SK-N-SH (cell line): ENCODE results near the gene HSD11B2. TPM values are rescaled to one million over a fixed set of nuclear protein-coding genes. Genes with fewer than 3 reads are reported as not detected.
A peak's percentile ranks its signal among the peaks of the same experiment; 100 is the strongest.

Experiments used
- CTCF ChIA-PET: fragments of 300-600, 350-600 bp; formaldehyde crosslinking; extraction: SDS; loops from one replicate; lab custom pipeline; 2021; lab: Yijun Ruan, JAX
- POLR2A ChIA-PET: fragments of 350-600 bp; sonication (Branson Sonifier 250); formaldehyde crosslinking; extraction: SDS; loops from one replicate; lab custom pipeline; 2020; ENCODE audit warnings: antibody characterized with exemption, inconsistent platforms; lab: Yijun Ruan, JAX
- DNase-seq: peaks from one replicate; pipeline ENCODE4 v3.0.0; 2012
- H2AFZ ChIP-seq: fragments of 200-600 bp; sonication (generic); 2 replicates; pipeline ENCODE4 v1.8.1; 2016; ENCODE audit warnings: antibody characterized with exemption, mild to moderate bottlenecking, low read depth
- H3F3A ChIP-seq: fragments of 200-600 bp; sonication (generic); replicated peaks from 2 replicates; pipeline ENCODE3; 2016; ENCODE audit warnings: antibody characterized with exemption, mild to moderate bottlenecking; ENCODE audit not compliant: insufficient read depth
- H3K27ac ChIP-seq, 2 experiments: fragments of 200-500 bp in 1 of 2; fragments of 200-600 bp in 1 of 2; sonication (Bioruptor generic) in 1 of 2; sonication (generic), shearing (Covaris generic) in 1 of 2; 2 replicates each; pipeline versions ENCODE4 v1.5.1 to v1.6.1; 2014 to 2016; ENCODE audit warnings: low read depth in 2 of 2, inconsistent platforms in 1 of 2, low read length in 1 of 2, mild to moderate bottlenecking in 1 of 2, mixed read lengths in 1 of 2
- H3K27me3 ChIP-seq: fragments of 200-600 bp; sonication (generic), shearing (Covaris generic); 2 replicates; pipeline ENCODE4 v1.6.1; 2016; ENCODE audit warnings: mixed run types; ENCODE audit not compliant: insufficient read depth
- H3K36me3 ChIP-seq, 2 experiments: fragments of 200-500 bp in 1 of 2; fragments of 200-600 bp in 1 of 2; sonication (Bioruptor generic) in 1 of 2; sonication (generic) in 1 of 2; replicated peaks in 1 of 2; 2 replicates each; pipeline versions ENCODE3 to v1.5.1; 2014 to 2016; ENCODE audit warnings: low read length in 1 of 2, mild to moderate bottlenecking in 1 of 2; ENCODE audit not compliant: insufficient read depth in 2 of 2, control insufficient read depth in 1 of 2
- H3K4me1 ChIP-seq, 2 experiments: fragments of 200-500 bp in 1 of 2; fragments of 200-600 bp in 1 of 2; sonication (Bioruptor generic) in 1 of 2; sonication (generic), shearing (Covaris generic) in 1 of 2; 2 replicates each; pipeline versions ENCODE4 v1.5.1 to v1.6.1; 2014 to 2016; ENCODE audit warnings: low read depth in 1 of 2, low read length in 1 of 2, mixed run types in 1 of 2; ENCODE audit not compliant: insufficient read depth in 2 of 2, control insufficient read depth in 1 of 2
- H3K4me2 ChIP-seq: fragments of 200-600 bp; sonication (generic), shearing (Covaris generic); 2 replicates; pipeline ENCODE4 v1.6.1; 2017; ENCODE audit warnings: mixed run types
- H3K4me3 ChIP-seq, 2 experiments: fragments of 200-500 bp in 1 of 2; fragments of 200-600 bp in 1 of 2; sonication (Bioruptor generic) in 1 of 2; sonication (generic), shearing (Covaris generic) in 1 of 2; 2 replicates each; pipeline versions ENCODE4 v1.5.1 to v1.8.1; 2014 to 2016; ENCODE audit warnings: low read depth in 2 of 2, inconsistent platforms in 1 of 2, low read length in 1 of 2, mild to moderate bottlenecking in 1 of 2, mixed read lengths in 1 of 2, moderate library complexity in 1 of 2
- H3K79me2 ChIP-seq: fragments of 200-600 bp; sonication (generic); 2 replicates; pipeline ENCODE4 v1.8.1; 2017; ENCODE audit warnings: mild to moderate bottlenecking; ENCODE audit not compliant: insufficient read depth
- H3K9ac ChIP-seq: fragments of 200-600 bp; sonication (generic); 2 replicates; pipeline ENCODE4 v1.6.1; 2017; ENCODE audit warnings: mixed run types
- H3K9me2 ChIP-seq: fragments of 200-600 bp; sonication (generic); 2 replicates; pipeline ENCODE4 v1.6.1; 2017; ENCODE audit warnings: mixed run types
- H3K9me3 ChIP-seq: fragments of 200-600 bp; sonication (generic); 2 replicates; pipeline ENCODE4 v1.6.1; 2017; ENCODE audit warnings: mixed run types, mild to moderate bottlenecking, moderate library complexity
- H4K20me1 ChIP-seq: fragments of 200-600 bp; sonication (generic); 2 replicates; pipeline ENCODE4 v1.6.1; 2017; ENCODE audit warnings: mild to moderate bottlenecking, mixed run types; ENCODE audit not compliant: insufficient read depth
- CTCF ChIP-seq: fragments of 200-600 bp; sonication (generic); IDR thresholded peaks from 2 replicates; pipeline ENCODE4 v1.6.1; 2017; ENCODE audit warnings: antibody characterized with exemption, mild to moderate bottlenecking, moderate library complexity
- FOSL2 ChIP-seq: IDR thresholded peaks from 2 replicates; pipeline ENCODE4 v1.4.0; 2012; ENCODE audit warnings: low read depth, mild to moderate bottlenecking, moderate library complexity, borderline replicate concordance
- FOXJ3 ChIP-seq: sonication (generic); formaldehyde crosslinking; IDR thresholded peaks from 2 replicates; pipeline ENCODE4 v1.5.1; 2020; ENCODE audit warnings: mild to moderate bottlenecking, missing genetic modification reagents
- FOXM1 ChIP-seq: IDR thresholded peaks from 2 replicates; pipeline ENCODE4 v1.4.0; 2012; ENCODE audit warnings: low read depth, mild to moderate bottlenecking
- GABPA ChIP-seq: IDR thresholded peaks from 2 replicates; pipeline ENCODE4 v1.4.0; 2012; ENCODE audit warnings: low read depth, mild to moderate bottlenecking
- GATA2 ChIP-seq: sonication (generic); formaldehyde crosslinking; IDR thresholded peaks from 2 replicates; pipeline ENCODE4 v1.5.0; 2020; ENCODE audit warnings: mild to moderate bottlenecking, missing genetic modification reagents
- JUND ChIP-seq: IDR thresholded peaks from 2 replicates; pipeline ENCODE4 v1.4.0; 2012
- NFIC ChIP-seq: IDR thresholded peaks from 2 replicates; pipeline ENCODE4 v1.4.0; 2012; ENCODE audit warnings: borderline replicate concordance
- NRF1 ChIP-seq: IDR thresholded peaks from 2 replicates; pipeline ENCODE4 v1.6.1; 2012; ENCODE audit warnings: low read depth, mild to moderate bottlenecking, low read length
- PBX3 ChIP-seq: IDR thresholded peaks from 2 replicates; pipeline ENCODE4; 2012
- RCOR1 ChIP-seq: fragments of 150-350 bp; IDR thresholded peaks from 2 replicates; pipeline ENCODE4 v1.6.1; 2017; ENCODE audit warnings: antibody characterized with exemption, low read length
- REST ChIP-seq: IDR thresholded peaks from 2 replicates; pipeline ENCODE4 v1.6.1; 2012; ENCODE audit warnings: mild to moderate bottlenecking, low read depth, low read length, moderate library complexity
- RFX5 ChIP-seq: IDR thresholded peaks from 2 replicates; pipeline ENCODE4 v1.6.1; 2012; ENCODE audit warnings: mild to moderate bottlenecking, improper control_type of control experiment, low read length
- SIN3A ChIP-seq: IDR thresholded peaks from 2 replicates; pipeline ENCODE4 v1.6.1; 2012; ENCODE audit warnings: low read depth, mild to moderate bottlenecking, low read length, moderate library complexity, borderline replicate concordance
- SMC3 ChIP-seq: IDR thresholded peaks from 2 replicates; pipeline ENCODE4 v1.6.1; 2012; ENCODE audit warnings: low read depth, low read length, improper control_type of control experiment
- TAF1 ChIP-seq: IDR thresholded peaks from 2 replicates; pipeline ENCODE4 v1.6.1; 2012; ENCODE audit warnings: low read depth, mild to moderate bottlenecking, low read length, moderate library complexity, borderline replicate concordance
- TCF12 ChIP-seq: IDR thresholded peaks from 2 replicates; pipeline ENCODE4 v1.4.0; 2012
- USF1 ChIP-seq: IDR thresholded peaks from 2 replicates; pipeline ENCODE4 v1.4.0; 2012; ENCODE audit warnings: low read depth, borderline replicate concordance
- WGBS: methylation state at CpG from one replicate; pipeline ENCODE4 v1.1.6; 2017; ENCODE audit warnings: low lambda C conversion rate; 5-methylcytosine and 5-hydroxymethylcytosine counted together
- polyA plus RNA-seq, 3 experiments: library from polyadenylated mRNA; depleted of rRNA; stranded (reverse); fragments of >200 nt; gene quantifications; 2 replicates each; pipeline ENCODE4 v1.2.3, GENCODE V29; 2012

The HSD11B2 gene
- polyA plus RNA-seq, 1 of the 3 experiments (the other 2 are of a cell fraction): 0.23 TPM

- peaks cover 22% of the 10 kb centered on the region; the same call in 1 of the 2 replicates for H4K20me1 ChIP-seq
- CTCF ChIA-PET: interaction anchor here (0.9 to 6.7 kb wide), 5 partner anchors 12 to 164 kb away, joined by 3 to 35 read pairs (median 6); partner anchors contain the start of genes ATP6V0D1 and HSD11B2
Measured at GRCh38 chr16:67442581-67443255, 11.8 kb downstream of the HSD11B2 start.

GRCh38 chr16:67443265-67443664 lies 12.3 kb downstream of the HSD11B2 start:
- H3F3A ChIP-seq: no peaks in the 10 kb centered on the region
- no peak for TF ChIP-seq SIN3A
- no peak for TF ChIP-seq RCOR1
- no peak for TF ChIP-seq FOXJ3
- no peak for TF ChIP-seq REST
- no peak for TF ChIP-seq GABPA
- no peak for TF ChIP-seq JUND
- TF ChIP-seq CTCF: no peak
- no peak for TF ChIP-seq PBX3
- TF ChIP-seq NRF1: no peak
- TF ChIP-seq TCF12: no peak
- TF ChIP-seq FOSL2: no peak
- no peak for TF ChIP-seq NFIC
- TF ChIP-seq RFX5: no peak
- no peak for TF ChIP-seq TAF1
- no peak for TF ChIP-seq FOXM1
- TF ChIP-seq SMC3: no peak
- TF ChIP-seq, all 33 proteins: peak for 0
- Histone ChIP-seq H3K4me2 (no peak overlapping the region), H3K27me3 (no peaks in the 10 kb centered on the region), H3K4me1 (peaks cover 0 to 44% of the 10 kb centered on the region in 2 experiments; a peak in 1 of 4 replicates), H3K9me2 (no peaks in the 10 kb centered on the region), H3K27ac (peak overlapping the region in 1 of 2 experiments; percentile 14; a peak in 1 of 4 replicates), H3K9ac (no peak overlapping the region), H3K36me3 (peaks cover 0 to 33% of the 10 kb centered on the region in 2 experiments), H2AFZ (no peak overlapping the region), H3K9me3 (no peaks in the 10 kb centered on the region), H3K4me3 (no peak overlapping the region), H3K79me2 (peaks cover 4% of the 10 kb centered on the region; the same call in 1 of the 2 replicates), H4K20me1 (peaks cover 25% of the 10 kb centered on the region; the same call in 1 of the 2 replicates)
- ChIA-PET POLR2A (interaction anchor here (0.8 to 1.5 kb wide), 2 partner anchors 8 to 12 kb away, joined by 3 to 4 read pairs; partner anchors contain the start of gene HSD11B2), CTCF (interaction anchor here (0.8 to 6.7 kb wide), 7 partner anchors 8 to 165 kb away, joined by 3 to 35 read pairs (median 3); partner anchors contain the start of gene ATP6V0D1)
- no peak for DNase-seq
- 96% methylated on average over 5 of the region's 6 CpGs for WGBS

More at GRCh38 chr16:67442581-67443255, 11.8 kb downstream of the HSD11B2 start:
- WGBS: 97% methylated on average over 7 of the region's 13 CpGs
- Histone ChIP-seq H3K4me2 (no peak overlapping the region), H3K27ac (peak overlapping the region in 1 of 2 experiments; percentile 14; a peak in 1 of 4 replicates), H3K9me3 (no peaks in the 10 kb centered on the region), H3K27me3 (no peaks in the 10 kb centered on the region), H2AFZ (no peak overlapping the region), H3F3A (no peaks in the 10 kb centered on the region), H3K9me2 (no peaks in the 10 kb centered on the region), H3K9ac (no peak overlapping the region), H3K4me1 (peaks cover 0 to 44% of the 10 kb centered on the region in 2 experiments; a peak in 1 of 4 replicates), H3K36me3 (peaks cover 3 to 38% of the 10 kb centered on the region in 2 experiments), H3K4me3 (no peak overlapping the region)
- DNase-seq: peak; percentile 60
- POLR2A ChIA-PET: interaction anchor here (0.8 to 1.5 kb wide), 2 partner anchors 9 to 12 kb away, joined by 3 to 4 read pairs; partner anchors contain the start of gene HSD11B2
- peak; percentile 48; the same call in 1 of the 2 replicates for TF ChIP-seq GATA2 (CRISPR knock-in tag)
- no peak for TF ChIP-seq USF1
- TF ChIP-seq, all 33 proteins: peak for 1
- peaks cover 4% of the 10 kb centered on the region; the same call in 1 of the 2 replicates for H3K79me2 ChIP-seq
